ENCODE results near the gene EID1. TPM values are rescaled to one million over a fixed set of nuclear protein-coding genes. Genes with fewer than 3 reads are reported as not detected.

The EID1 gene
- total RNA-seq, 4 donors from 2014 or later = 110 to 146 (median 135) TPM

GRCh38 chr15:48891232-48891765, 13.4 kb downstream of the EID1 start:
- Histone ChIP-seq H3K4me3 (no peak overlapping the region), H3K4me1 (no peaks in the 10 kb centered on the region), H3K27ac (no peak overlapping the region), H3K27me3 (peaks cover 0 to 4% (median 0%) of the 10 kb centered on the region in 3 donors), H3K9me3 (no peaks in the 10 kb centered on the region), H3K36me3 (no peaks in the 10 kb centered on the region)
- DNase-seq (no peak), ATAC-seq (no peak)
- no peak for TF ChIP-seq POLR2A (IDR thresholded peaks at IDR 0.05)
- TF ChIP-seq, protein P1, sequence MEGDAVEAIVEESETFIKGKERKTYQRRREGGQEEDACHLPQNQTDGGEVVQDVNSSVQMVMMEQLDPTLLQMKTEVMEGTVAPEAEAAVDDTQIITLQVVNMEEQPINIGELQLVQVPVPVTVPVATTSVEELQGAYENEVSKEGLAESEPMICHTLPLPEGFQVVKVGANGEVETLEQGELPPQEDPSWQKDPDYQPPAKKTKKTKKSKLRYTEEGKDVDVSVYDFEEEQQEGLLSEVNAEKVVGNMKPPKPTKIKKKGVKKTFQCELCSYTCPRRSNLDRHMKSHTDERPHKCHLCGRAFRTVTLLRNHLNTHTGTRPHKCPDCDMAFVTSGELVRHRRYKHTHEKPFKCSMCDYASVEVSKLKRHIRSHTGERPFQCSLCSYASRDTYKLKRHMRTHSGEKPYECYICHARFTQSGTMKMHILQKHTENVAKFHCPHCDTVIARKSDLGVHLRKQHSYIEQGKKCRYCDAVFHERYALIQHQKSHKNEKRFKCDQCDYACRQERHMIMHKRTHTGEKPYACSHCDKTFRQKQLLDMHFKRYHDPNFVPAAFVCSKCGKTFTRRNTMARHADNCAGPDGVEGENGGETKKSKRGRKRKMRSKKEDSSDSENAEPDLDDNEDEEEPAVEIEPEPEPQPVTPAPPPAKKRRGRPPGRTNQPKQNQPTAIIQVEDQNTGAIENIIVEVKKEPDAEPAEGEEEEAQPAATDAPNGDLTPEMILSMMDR (IDR thresholded peaks at IDR 0.05 in 4 of 5, conservative IDR thresholded peaks at IDR 0.05 in 1 of 5) = no peak
- intact Hi-C loops (cut with DNase I; ENCODE audit: low total_unique reads) = no loop called here
- in situ Hi-C loops (cut with MboI; ENCODE audit: low sequenced_read_pairs in 4 of 4) = no loop called here

- in situ Hi-C loops (cut with MboI; ENCODE audit: low sequenced_read_pairs in 4 of 4) = no loop called here
- no peak for TF ChIP-seq POLR2A (IDR thresholded peaks at IDR 0.05)
- TF ChIP-seq, protein P1 (IDR thresholded peaks at IDR 0.05 in 4 of 5, conservative IDR thresholded peaks at IDR 0.05 in 1 of 5) = no peak
- H3K27ac ChIP-seq = no peak overlapping the region
Measured at GRCh38 chr15:48893311-48893710, 15.4 kb downstream of the EID1 start.

DNA sequence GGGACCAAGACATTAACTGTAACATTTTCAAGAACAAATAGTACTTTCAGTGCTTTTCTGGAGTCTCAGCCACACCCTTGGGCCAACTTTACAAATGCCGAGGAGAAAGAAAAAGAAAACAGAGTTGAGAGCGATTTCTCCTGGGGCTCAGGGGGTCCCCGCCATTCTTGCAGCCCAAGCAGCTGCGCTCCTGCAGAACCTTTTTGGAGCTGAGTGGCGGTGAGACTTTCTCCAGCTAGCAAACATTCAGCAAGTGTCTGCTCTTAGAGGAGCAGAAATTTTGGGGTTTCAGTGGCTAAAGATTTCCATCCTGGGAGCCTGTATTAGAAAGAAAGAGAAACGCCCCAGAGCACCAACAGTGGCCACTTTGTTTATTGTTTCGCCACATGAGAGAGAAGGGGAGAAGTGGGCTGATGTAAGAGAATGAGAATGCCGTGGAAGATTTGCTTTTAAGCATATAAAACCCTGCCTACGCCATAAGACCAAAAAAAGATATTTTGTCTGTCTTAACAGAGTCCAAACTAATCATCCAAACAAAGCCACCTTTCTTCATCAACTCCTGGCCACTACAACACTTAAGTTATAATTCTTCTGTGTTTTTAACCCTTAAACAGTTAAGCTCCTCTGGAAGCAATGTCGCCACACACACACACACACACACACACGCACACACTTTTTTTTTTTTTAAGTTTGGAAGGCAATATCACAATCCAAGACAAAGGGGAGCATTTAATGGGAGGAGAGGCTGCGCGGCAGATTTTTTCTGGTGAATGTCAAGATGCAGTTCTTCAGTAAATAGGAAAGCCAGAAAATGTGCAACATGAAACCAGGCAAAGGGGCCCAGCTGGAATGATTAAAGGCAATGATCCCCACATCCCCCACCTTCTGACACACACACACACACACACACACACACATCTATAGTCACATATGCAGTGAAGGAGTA, 19.2 kb downstream of the EID1 start:
- Histone ChIP-seq H3K27me3 (peaks cover 0 to 12% (median 3%) of the 10 kb centered on the region in 3 donors), H3K36me3 (no peaks in the 10 kb centered on the region), H3K4me1 (peaks cover 0 to 8% of the 10 kb centered on the region in 2 donors), H3K9me3 (no peaks in the 10 kb centered on the region), H3K4me3 (peak overlapping the region; percentile 8 to 13 (median 12)), H3K27ac (peak overlapping the region in 3 of 4 donors; percentile 7 to 47 (median 23))
- intact Hi-C loops (cut with DNase I; ENCODE audit: low total_unique reads) (no loop called here), in situ Hi-C loops (cut with MboI; ENCODE audit: low sequenced_read_pairs in 4 of 4) (no loop called here)
- TF ChIP-seq, protein P1 (IDR thresholded peaks at IDR 0.05 in 4 of 5, conservative IDR thresholded peaks at IDR 0.05 in 1 of 5) = no peak
- no peak for TF ChIP-seq POLR2A (IDR thresholded peaks at IDR 0.05)
- DNase-seq = no peak
- ATAC-seq = peak; percentile 51 to 69

More at GRCh38 chr15:48893311-48893710, 15.4 kb downstream of the EID1 start:
- H3K36me3 ChIP-seq = no peaks in the 10 kb centered on the region
- peaks cover 0 to 8% of the 10 kb centered on the region in 2 donors for H3K4me1 ChIP-seq
- H3K4me3 ChIP-seq = no peak overlapping the region
- ATAC-seq = no peak
- intact Hi-C loops (cut with DNase I; ENCODE audit: low total_unique reads) = no loop called here
- H3K9me3 ChIP-seq = no peaks in the 10 kb centered on the region
- H3K27me3 ChIP-seq = peaks cover 0 to 6% (median 0%) of the 10 kb centered on the region in 3 donors
- DNase-seq = no peak

DNA sequence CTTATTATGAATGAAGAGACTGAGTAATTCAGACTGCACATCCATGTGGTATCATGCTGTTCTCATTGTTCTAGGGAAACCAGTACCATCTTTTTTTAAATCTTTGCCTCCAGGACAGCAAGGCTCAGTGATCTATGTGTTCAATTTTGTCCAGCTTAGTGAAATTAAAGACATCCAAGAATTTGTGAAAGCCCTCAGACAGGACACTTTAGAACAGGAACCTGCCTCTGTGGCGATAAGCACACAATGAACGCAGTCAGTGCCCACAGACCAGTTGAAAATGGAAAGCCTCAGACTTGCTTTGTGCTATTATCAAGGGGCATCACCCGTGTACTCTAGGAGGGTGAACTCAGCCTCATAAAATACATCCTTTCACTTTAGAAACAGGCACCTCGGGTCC, 20.1 kb downstream of the EID1 start:
- in situ Hi-C loops (cut with MboI; ENCODE audit: low sequenced_read_pairs in 4 of 4) (no loop called here), intact Hi-C loops (cut with DNase I; ENCODE audit: low total_unique reads) (no loop called here)
- Histone ChIP-seq H3K9me3 (no peaks in the 10 kb centered on the region), H3K36me3 (no peaks in the 10 kb centered on the region), H3K27me3 (peaks cover 0 to 12% (median 3%) of the 10 kb centered on the region in 3 donors), H3K27ac (no peak overlapping the region), H3K4me3 (no peak overlapping the region), H3K4me1 (peaks cover 0 to 8% of the 10 kb centered on the region in 2 donors)
- TF ChIP-seq POLR2A (IDR thresholded peaks at IDR 0.05) = no peak
- TF ChIP-seq, protein P1 (IDR thresholded peaks at IDR 0.05 in 4 of 5, conservative IDR thresholded peaks at IDR 0.05 in 1 of 5) = no peak
- DNase-seq (no peak), ATAC-seq (no peak)
